Right atrium auricular region (tissue), 2 donors: ENCODE data around the gene CARMIL1. TPM values are rescaled to one million over a fixed set of nuclear protein-coding genes. Genes with fewer than 3 reads are reported as not detected.

Source experiments
- DNase-seq: peaks from one replicate; pipeline ENCODE4 v3.0.0-alpha.2; 2019; ENCODE audit warnings: low spot score
- H3K27ac ChIP-seq, 2 donors: fragments of 200-600 bp; sonication (generic); 1 replicate in 1 of 2; 2 replicates in 1 of 2; pipeline ENCODE4 v1.5.1; 2016 to 2019
- H3K27me3 ChIP-seq, 2 donors: fragments of 200-600 bp; sonication (generic); one replicate each; pipeline versions ENCODE4 v1.5.1 to v1.6.0; 2017 to 2019
- H3K36me3 ChIP-seq: fragments of 200-600 bp; sonication (generic); one replicate; pipeline ENCODE4 v1.5.1; 2016
- H3K4me1 ChIP-seq, 2 donors: fragments of 200-600 bp; sonication (generic); one replicate each; pipeline versions ENCODE4 v1.5.1 to v1.6.0; 2017 to 2019
- H3K4me3 ChIP-seq, 2 donors: fragments of 200-600 bp; sonication (generic); 1 replicate in 1 of 2; 2 replicates in 1 of 2; pipeline ENCODE4 v1.5.1; 2017 to 2019; ENCODE audit warnings: mild to moderate bottlenecking in 1 of 2, moderate library complexity in 1 of 2
- H3K9me3 ChIP-seq, 2 donors: fragments of 200-600 bp; sonication (generic); one replicate each; pipeline ENCODE4 v1.5.1; 2019
- CTCF ChIP-seq, 2 donors: fragments of 200-600 bp; sonication (generic); IDR thresholded peaks; one replicate each; pipeline ENCODE4 v1.5.1; 2019; ENCODE audit warnings: antibody characterized with exemption in 2 of 2
- total RNA-seq, 2 donors: library from RNA; depleted of rRNA; stranded (reverse); fragments of >200 nt; gene quantifications; one replicate each; pipeline ENCODE4 v1.1.0, GENCODE V29; 2016

Gene CARMIL1
- total RNA-seq, 2 donors from 2014 or later = 7.9 to 29.4 TPM

GRCh38 chr6:25453288-25453687 lies 174.1 kb downstream of the CARMIL1 start:
- no peak overlapping the region for H3K4me3 ChIP-seq
- H3K27ac ChIP-seq = no peak overlapping the region
- DNase-seq = no peak
- no peaks in the 10 kb centered on the region for H3K27me3 ChIP-seq
- H3K36me3 ChIP-seq = no peaks in the 10 kb centered on the region
- H3K9me3 ChIP-seq = no peaks in the 10 kb centered on the region
- no peak for TF ChIP-seq CTCF (IDR thresholded peaks at IDR 0.05)
- H3K4me1 ChIP-seq = no peaks in the 10 kb centered on the region

GRCh38 chr6:25454136-25454535 lies 175.0 kb downstream of the CARMIL1 start:
- Histone ChIP-seq H3K4me3 (no peak overlapping the region), H3K27me3 (no peaks in the 10 kb centered on the region), H3K4me1 (no peaks in the 10 kb centered on the region), H3K36me3 (no peaks in the 10 kb centered on the region), H3K9me3 (no peaks in the 10 kb centered on the region), H3K27ac (no peak overlapping the region)
- DNase-seq = no peak
- no peak for TF ChIP-seq CTCF (IDR thresholded peaks at IDR 0.05)

- no peaks in the 10 kb centered on the region for H3K9me3 ChIP-seq
- H3K4me1 ChIP-seq = no peaks in the 10 kb centered on the region
- no peaks in the 10 kb centered on the region for H3K27me3 ChIP-seq
- TF ChIP-seq CTCF (IDR thresholded peaks at IDR 0.05) = no peak
- no peak overlapping the region for H3K27ac ChIP-seq
- H3K4me3 ChIP-seq = no peak overlapping the region
- no peaks in the 10 kb centered on the region for H3K36me3 ChIP-seq
- DNase-seq = no peak
Observed at GRCh38 chr6:25456249-25457040, 177.3 kb downstream of the CARMIL1 start.

GRCh38 chr6:25457516-25457915 lies 178.3 kb downstream of the CARMIL1 start:
- Histone ChIP-seq H3K4me3 (no peak overlapping the region), H3K36me3 (no peaks in the 10 kb centered on the region), H3K27me3 (no peaks in the 10 kb centered on the region), H3K27ac (no peak overlapping the region), H3K9me3 (no peaks in the 10 kb centered on the region), H3K4me1 (no peaks in the 10 kb centered on the region)
- no peak for DNase-seq
- no peak for TF ChIP-seq CTCF (IDR thresholded peaks at IDR 0.05)

GRCh38 chr6:25458485-25458884 lies 179.3 kb downstream of the CARMIL1 start:
- H3K9me3 ChIP-seq = no peaks in the 10 kb centered on the region
- no peaks in the 10 kb centered on the region for H3K36me3 ChIP-seq
- H3K4me3 ChIP-seq = no peak overlapping the region
- DNase-seq = no peak
- TF ChIP-seq CTCF (IDR thresholded peaks at IDR 0.05) = no peak
- H3K27me3 ChIP-seq = no peaks in the 10 kb centered on the region
- H3K27ac ChIP-seq = no peak overlapping the region
- H3K4me1 ChIP-seq = no peaks in the 10 kb centered on the region
